IMR-90 (cell line): ENCODE measurements around the gene GPATCH2. TPM values are rescaled to one million over a fixed set of nuclear protein-coding genes. Genes with fewer than 3 reads are reported as not detected.

Source experiments
- ATAC-seq: fragments of 200-7000 bp; cut with Tn5 transposase; 2 replicates; pipeline ENCODE4 v1.9.1; 2020; ENCODE audit warnings: low read depth, mild to moderate bottlenecking, moderate library complexity
- BruUV-seq: library from RNA; stranded (reverse); fragments of 400-500 nt; replicated peaks from 2 replicates; lab custom pipeline; 2021; lab: Mats Ljungman, UMichigan
- CTCF ChIA-PET: fragments of 300-600 bp; formaldehyde crosslinking; extraction: SDS; loops from one replicate; lab custom pipeline; 2021; ENCODE audit warnings: antibody characterized with exemption; lab: Yijun Ruan, JAX
- POLR2A ChIA-PET: fragments of 300-600 bp; sonication (Branson Sonifier 250); formaldehyde crosslinking; loops from one replicate; lab custom pipeline; 2022; ENCODE audit warnings: antibody characterized with exemption; ENCODE audit not compliant: unreplicated experiment; lab: Charles Lee
- DNase-seq: peaks from one replicate; pipeline ENCODE4 v3.0.0; 2013
- H2AFZ ChIP-seq: replicated peaks from 2 replicates; pipeline ENCODE3; 2013; ENCODE audit warnings: low read length, mild to moderate bottlenecking; ENCODE audit not compliant: poor library complexity
- H2AK5ac ChIP-seq: 2 replicates; pipeline ENCODE4 v1.6.1; 2013; ENCODE audit warnings: low read depth, low read length, inconsistent platforms
- H2AK9ac ChIP-seq: replicated peaks from 2 replicates; pipeline ENCODE3; 2013; ENCODE audit warnings: mild to moderate bottlenecking, low read depth, low read length, moderate library complexity; ENCODE audit not compliant: poor library complexity
- H2BK120ac ChIP-seq: 2 replicates; pipeline ENCODE4 v1.6.1; 2013; ENCODE audit warnings: low read depth, low read length, inconsistent platforms
- H2BK15ac ChIP-seq: 3 replicates; pipeline ENCODE4 v1.6.1; 2013; ENCODE audit warnings: low read depth, low read length, inconsistent platforms
- H2BK20ac ChIP-seq: 2 replicates; pipeline ENCODE4 v1.6.1; 2013; ENCODE audit warnings: low read depth, mild to moderate bottlenecking, inconsistent platforms, low read length, moderate library complexity
- H2BK5ac ChIP-seq: 2 replicates; pipeline ENCODE4 v1.6.1; 2013; ENCODE audit warnings: mild to moderate bottlenecking, low read depth, low read length, inconsistent platforms; ENCODE audit not compliant: poor library complexity, severe bottlenecking
- H3K14ac ChIP-seq: replicated peaks from 2 replicates; pipeline ENCODE4 v1.6.1; 2013; ENCODE audit warnings: low read depth, low read length, inconsistent platforms
- H3K18ac ChIP-seq: 2 replicates; pipeline ENCODE4 v1.6.1; 2013; ENCODE audit warnings: low read depth, low read length, control low read depth
- H3K23ac ChIP-seq: 2 replicates; pipeline ENCODE4 v1.6.1; 2013; ENCODE audit warnings: low read depth, low read length, inconsistent platforms
- H3K27ac ChIP-seq: 2 replicates; pipeline ENCODE4 v1.5.1; 2013; ENCODE audit warnings: mild to moderate bottlenecking, control low read depth, low read length; ENCODE audit not compliant: insufficient read depth
- H3K27me3 ChIP-seq: 2 replicates; pipeline ENCODE4 v1.6.1; 2013; ENCODE audit warnings: low read length; ENCODE audit not compliant: control insufficient read depth, insufficient read depth
- H3K36me3 ChIP-seq: 2 replicates; pipeline ENCODE4 v1.6.1; 2013; ENCODE audit warnings: low read length, mixed read lengths; ENCODE audit not compliant: control insufficient read depth, insufficient read depth
- H3K4ac ChIP-seq: 2 replicates; pipeline ENCODE4 v1.6.1; 2013; ENCODE audit warnings: low read depth, low read length, inconsistent platforms
- H3K4me1 ChIP-seq: 2 replicates; pipeline ENCODE4 v1.6.1; 2013; ENCODE audit warnings: low read length, mixed read lengths; ENCODE audit not compliant: control insufficient read depth, insufficient read depth
- H3K4me2 ChIP-seq: 2 replicates; pipeline ENCODE4 v1.6.1; 2013; ENCODE audit warnings: low read depth, mild to moderate bottlenecking, control low read depth, low read length, moderate library complexity
- H3K4me3 ChIP-seq: 2 replicates; pipeline ENCODE4 v1.5.1; 2013; ENCODE audit warnings: low read depth, mild to moderate bottlenecking, control low read depth, low read length, moderate library complexity; ENCODE audit not compliant: insufficient read depth
- H3K56ac ChIP-seq: 2 replicates; pipeline ENCODE4 v1.6.1; 2013; ENCODE audit warnings: low read length, inconsistent platforms; ENCODE audit not compliant: insufficient read depth; ENCODE audit errors: extremely low read depth
- H3K79me1 ChIP-seq, 2 experiments: 2 replicates each; pipeline ENCODE4 v1.6.1; 2013; ENCODE audit warnings: low read length in 2 of 2, inconsistent platforms in 1 of 2, low read depth in 1 of 2
- H3K9ac ChIP-seq: 2 replicates; pipeline ENCODE4 v1.6.1; 2013; ENCODE audit warnings: low read depth, low read length, control low read depth
- H3K9me1 ChIP-seq: 2 replicates; pipeline ENCODE4 v1.6.1; 2013; ENCODE audit warnings: low read length, inconsistent platforms; ENCODE audit not compliant: insufficient read depth
- H3K9me3 ChIP-seq: 2 replicates; pipeline ENCODE4 v1.6.1; 2013; ENCODE audit warnings: low read length; ENCODE audit not compliant: control insufficient read depth, insufficient read depth
- H4K20me1 ChIP-seq: 2 replicates; pipeline ENCODE4 v1.6.1; 2013; ENCODE audit warnings: low read length, inconsistent platforms; ENCODE audit not compliant: insufficient read depth
- H4K5ac ChIP-seq: 2 replicates; pipeline ENCODE4 v1.6.1; 2013; ENCODE audit warnings: mild to moderate bottlenecking, low read depth, low read length, control low read depth
- H4K8ac ChIP-seq, 2 experiments: 2 replicates each; pipeline ENCODE4 v1.6.1; 2013; ENCODE audit warnings: low read depth in 2 of 2, low read length in 2 of 2, control low read depth in 1 of 2, inconsistent platforms in 1 of 2
- H4K91ac ChIP-seq: 2 replicates; pipeline ENCODE4 v1.6.1; 2013; ENCODE audit warnings: low read depth, low read length, inconsistent platforms; ENCODE audit not compliant: insufficient read depth
- BHLHE40 ChIP-seq: fragments of 150-350 bp; IDR thresholded peaks from 2 replicates; pipeline ENCODE4 v1.6.1; 2016; ENCODE audit warnings: mild to moderate bottlenecking, low read depth, low read length
- CHD1 ChIP-seq: IDR thresholded peaks from 2 replicates; pipeline ENCODE4 v1.6.1; 2012; ENCODE audit warnings: low read depth, low read length, improper control_type of control experiment
- CTCF ChIP-seq: conservative IDR thresholded peaks from 2 replicates; pipeline ENCODE4 v1.5.1; 2012; ENCODE audit warnings: mild to moderate bottlenecking, low read depth, low read length, improper control_type of control experiment
- ELK1 ChIP-seq: fragments of 150-350 bp; IDR thresholded peaks from 2 replicates; pipeline ENCODE4 v1.6.1; 2016; ENCODE audit warnings: low read depth, mild to moderate bottlenecking, low read length, moderate library complexity, borderline replicate concordance
- MAFK ChIP-seq: IDR thresholded peaks from 2 replicates; pipeline ENCODE4 v1.6.1; 2012; ENCODE audit warnings: low read depth, low read length, improper control_type of control experiment
- MAZ ChIP-seq: IDR thresholded peaks from 2 replicates; pipeline ENCODE4 v1.6.1; 2012; ENCODE audit warnings: low read depth, mild to moderate bottlenecking, low read length, improper control_type of control experiment, moderate library complexity, borderline replicate concordance
- MXI1 ChIP-seq: IDR thresholded peaks from 2 replicates; pipeline ENCODE4 v1.6.1; 2012; ENCODE audit warnings: low read depth, mild to moderate bottlenecking, low read length, moderate library complexity, borderline replicate concordance
- NFE2L2 ChIP-seq: fragments of 150-350 bp; IDR thresholded peaks from 2 replicates; pipeline ENCODE4 v1.6.1; 2016; ENCODE audit warnings: low read depth, mild to moderate bottlenecking, low read length
- POLR2A ChIP-seq: IDR thresholded peaks from 2 replicates; pipeline ENCODE4 v1.6.1; 2012; ENCODE audit warnings: mild to moderate bottlenecking, low read depth, low read length
- RFX5 ChIP-seq: IDR thresholded peaks from 2 replicates; pipeline ENCODE4 v1.8.0; 2012; ENCODE audit warnings: low read depth, mild to moderate bottlenecking, low read length, moderate library complexity
- SMC3 ChIP-seq: fragments of 150-350 bp; IDR thresholded peaks from 2 replicates; pipeline ENCODE4 v1.6.1; 2016; ENCODE audit warnings: low read depth, mild to moderate bottlenecking, antibody characterized with exemption, low read length, moderate library complexity
- USF2 ChIP-seq: fragments of 150-350 bp; IDR thresholded peaks from 2 replicates; pipeline ENCODE4 v1.6.1; 2017; ENCODE audit warnings: mild to moderate bottlenecking, antibody characterized with exemption, low read length, low read depth
- WGBS, 2 experiments: methylation state at CpG; one replicate each; pipeline versions ENCODE4 v1.1.5 to v1.1.7; 2013; ENCODE audit warnings: missing lambda C conversion rate in 2 of 2; ENCODE audit not compliant: insufficient read length in 1 of 2; ENCODE audit errors: extremely low coverage in 2 of 2; 5-methylcytosine and 5-hydroxymethylcytosine counted together
- dilution Hi-C: fragments of 300-500 bp; cut with HindIII; formaldehyde crosslinking; loops from one replicate; pipeline ENCODE4 v1.14.3; 2018; ENCODE audit warnings: low sequenced_read_pairs; ENCODE audit not compliant: unreplicated experiment
- in situ Hi-C: fragments of 300-500 bp; cut with MboI; formaldehyde crosslinking; loops from 3 replicates; pipeline ENCODE4 v1.14.3; 2019; ENCODE audit warnings: low sequenced_read_pairs, inconsistent platforms, mixed read lengths
- intact Hi-C: fragments of 100-400 bp; cut with micrococcal nuclease; formaldehyde crosslinking; loops from 2 replicates; pipeline ENCODE4 v1.10.0; 2022
- polyA plus RNA-seq, 3 experiments: library from polyadenylated mRNA; depleted of rRNA; stranded (reverse); fragments of >200 nt; gene quantifications; 2 replicates each; pipeline ENCODE4 v1.2.3, GENCODE V29; 2012; ENCODE audit warnings: low replicate concordance in 1 of 3
- total RNA-seq: library from RNA; depleted of rRNA; stranded (reverse); fragments of >200 nt; gene quantifications from 2 replicates; pipeline ENCODE4 v1.2.3, GENCODE V29; 2012

Gene GPATCH2
- total and polyA plus RNA-seq, 2 of the 4 experiments (the other 2 are of a cell fraction) = 4.7 to 11.8 TPM

GRCh38 chr1:217449370-217449769 lies 181.5 kb downstream of the GPATCH2 start:
- Histone ChIP-seq H2AFZ (no peak overlapping the region), H3K4me3 (no peak overlapping the region), H2BK15ac (no peak overlapping the region), H3K4me1 (no peaks in the 10 kb centered on the region), H2BK20ac (no peak overlapping the region), H3K23ac (no peak overlapping the region), H3K9ac (no peak overlapping the region), H2BK5ac (no peak overlapping the region), H4K5ac (no peak overlapping the region), H2BK120ac (no peak overlapping the region), H3K4me2 (no peak overlapping the region), H2AK9ac (no peak overlapping the region), H3K27me3 (no peaks in the 10 kb centered on the region), H3K4ac (no peak overlapping the region), H3K56ac (no peak overlapping the region), H4K20me1 (no peaks in the 10 kb centered on the region), H3K14ac (no peak overlapping the region), H3K18ac (no peak overlapping the region), H3K27ac (no peak overlapping the region), H3K9me1 (no peaks in the 10 kb centered on the region), H2AK5ac (no peak overlapping the region), H4K8ac (no peak overlapping the region), H3K79me1 (no peaks in the 10 kb centered on the region), H3K36me3 (peaks cover 4% of the 10 kb centered on the region; the same call in 1 of the 2 replicates), H4K91ac (no peak overlapping the region), H3K9me3 (no peaks in the 10 kb centered on the region)
- no peak for ATAC-seq
- WGBS, 2 experiments = no CpG with 5 or more reads among the region's 6 CpGs
- in situ Hi-C loops = no loop called here
- TF ChIP-seq SMC3 (no peak), MAFK (no peak), CTCF (no peak), POLR2A (no peak), NFE2L2 (no peak), RFX5 (no peak), MXI1 (no peak), CHD1 (no peak), MAZ (no peak), BHLHE40 (no peak), USF2 (no peak), ELK1 (no peak)
- intact Hi-C loops = no loop called here
- DNase-seq = no peak
- POLR2A ChIA-PET = no interaction called here
- CTCF ChIA-PET = interaction anchor here (0.6 kb wide), 1 partner anchor 164 kb away, joined by 3 read pairs; no protein-coding TSS in a partner anchor
- no TSS peak for BruUV-seq
- dilution Hi-C loops = no loop called here
